Sigmoid colon (tissue), 7 donors: Measurements from ENCODE around the gene ATXN8OS. TPM values are rescaled to one million over a fixed set of nuclear protein-coding genes. Genes with fewer than 3 reads are reported as not detected.

Experiments
- polyA plus RNA-seq, 3 donors: library from polyadenylated mRNA; stranded (reverse); fragments of 200-250 nt; gene quantifications; one replicate each; pipeline ENCODE4 v1.2.3, GENCODE V29; 2013
- total RNA-seq, 4 donors: library from RNA; depleted of rRNA; stranded (reverse); fragments of >200 nt; gene quantifications; one replicate each; pipeline ENCODE4 v1.1.0, GENCODE V29; 2016
- donor health status: healthy with polysubstance abuse.
- donor health status: Bipolar disorder and iron deficiency.
- donor health status: healthy.

Gene ATXN8OS
- total and polyA plus RNA-seq, 7 donors = not detected

Other genes with a start within 250 kb of the ATXN8OS start
- gene KLHL1, start 626 bp downstream of the ATXN8OS start, total RNA-seq = under 1 TPM in 2 of 4 donors, not detected in 2; 0.27 to 0.36 TPM
- under 1 TPM in 1 of 3 donors, not detected in 2; 0.10 TPM for gene KLHL1, start 626 bp downstream of the ATXN8OS start, polyA plus RNA-seq